ENCODE results near the gene NHERF1. TPM values are rescaled to one million over a fixed set of nuclear protein-coding genes. Genes with fewer than 3 reads are reported as not detected.

NHERF1 gene
- total and polyA plus RNA-seq, 2 of the 4 experiments (the other 2 are of a cell fraction) = 3.8 to 11.8 TPM

- Histone ChIP-seq H3K56ac (ENCODE audit: extremely low read depth, insufficient read depth, low read length) (no peak overlapping the region), H2AK5ac (ENCODE audit: low read depth, low read length) (no peak overlapping the region), H4K20me1 (ENCODE audit: insufficient read depth, low read length) (no peaks in the 10 kb centered on the region), H4K91ac (ENCODE audit: insufficient read depth, low read depth, low read length) (no peak overlapping the region), H3K14ac (replicated peaks; ENCODE audit: low read depth, low read length) (no peak overlapping the region), H4K8ac (ENCODE audit: low read depth in 2 of 2, low read length in 2 of 2) (no peak overlapping the region), H3K79me1 (ENCODE audit: low read depth in 1 of 2, low read length in 2 of 2) (no peaks in the 10 kb centered on the region), H3K4me3 (ENCODE audit: insufficient read depth, low read depth, low read length) (no peak overlapping the region), H2AK9ac (replicated peaks; ENCODE audit: low read depth, low read length, poor library complexity) (no peak overlapping the region), H3K4me1 (ENCODE audit: control insufficient read depth, insufficient read depth, low read length) (no peaks in the 10 kb centered on the region), H4K5ac (ENCODE audit: low read depth, low read length) (no peak overlapping the region), H3K9me1 (ENCODE audit: insufficient read depth, low read length) (no peaks in the 10 kb centered on the region), H2BK5ac (ENCODE audit: low read depth, low read length, poor library complexity, severe bottlenecking) (no peak overlapping the region), H3K4me2 (ENCODE audit: low read depth, low read length) (no peak overlapping the region), H3K27me3 (ENCODE audit: control insufficient read depth, insufficient read depth, low read length) (peaks cover 3% of the 10 kb centered on the region; the same call in 1 of the 2 replicates), H2BK20ac (ENCODE audit: low read depth, low read length) (no peak overlapping the region), H3K9ac (ENCODE audit: low read depth, low read length) (no peak overlapping the region), H3K4ac (ENCODE audit: low read depth, low read length) (no peak overlapping the region), H3K18ac (ENCODE audit: low read depth, low read length) (no peak overlapping the region), H3K23ac (ENCODE audit: low read depth, low read length) (no peak overlapping the region), H2BK15ac (ENCODE audit: low read depth, low read length) (no peak overlapping the region), H3K36me3 (ENCODE audit: control insufficient read depth, insufficient read depth, low read length) (no peaks in the 10 kb centered on the region), H2BK120ac (ENCODE audit: low read depth, low read length) (no peak overlapping the region), H3K27ac (ENCODE audit: insufficient read depth, low read length) (no peak overlapping the region), H3K9me3 (ENCODE audit: control insufficient read depth, insufficient read depth, low read length) (no peaks in the 10 kb centered on the region), H2AFZ (replicated peaks; ENCODE audit: low read length, poor library complexity) (no peak overlapping the region)
- intact Hi-C loops (cut with micrococcal nuclease) = no loop called here
- TF ChIP-seq NFE2L2 (IDR thresholded peaks at IDR 0.05; ENCODE audit: low read depth, low read length) (no peak), FOS (IDR thresholded peaks at IDR 0.05; ENCODE audit: low read depth, low read length) (no peak), CEBPB (IDR thresholded peaks at IDR 0.05; ENCODE audit: low read depth, low read length) (no peak), SMC3 (IDR thresholded peaks at IDR 0.05; ENCODE audit: low read depth, low read length) (no peak), RAD21 (IDR thresholded peaks at IDR 0.05; ENCODE audit: low read length) (no peak), BHLHE40 (IDR thresholded peaks at IDR 0.05; ENCODE audit: low read depth, low read length) (no peak), MAZ (IDR thresholded peaks at IDR 0.05; ENCODE audit: borderline replicate concordance, low read depth, low read length) (no peak), POLR2A (IDR thresholded peaks at IDR 0.05; ENCODE audit: low read depth, low read length) (no peak), RCOR1 (IDR thresholded peaks at IDR 0.05; ENCODE audit: insufficient replicate concordance, low read length) (no peak), MXI1 (IDR thresholded peaks at IDR 0.05; ENCODE audit: borderline replicate concordance, low read depth, low read length) (no peak), MAFK (IDR thresholded peaks at IDR 0.05; ENCODE audit: low read depth, low read length) (no peak), RFX5 (IDR thresholded peaks at IDR 0.05; ENCODE audit: low read depth, low read length) (no peak), CTCF (conservative IDR thresholded peaks at IDR 0.05; ENCODE audit: low read depth, low read length) (no peak), ELK1 (IDR thresholded peaks at IDR 0.05; ENCODE audit: borderline replicate concordance, low read depth, low read length) (no peak), CHD1 (IDR thresholded peaks at IDR 0.05; ENCODE audit: low read depth, low read length) (no peak), USF2 (IDR thresholded peaks at IDR 0.05; ENCODE audit: low read depth, low read length) (no peak)
- ChIA-PET POLR2A (ENCODE audit: unreplicated experiment) (no interaction called here), CTCF (no interaction called here)
- 25% methylated on average over 1 of the region's 4 CpGs; no CpG with 5 or more reads in 1 of the 2 experiments for WGBS, 2 experiments (ENCODE audit: extremely low coverage in 2 of 2, insufficient read length in 1 of 2)
- dilution Hi-C loops (cut with HindIII; ENCODE audit: low sequenced_read_pairs, unreplicated experiment) = no loop called here
- in situ Hi-C loops (cut with MboI; ENCODE audit: low sequenced_read_pairs) = no loop called here
- DNase-seq = no peak
- ATAC-seq (ENCODE audit: low read depth) = no peak
- no TSS peak for BruUV-seq (replicated peaks)
These were observed 27.9 kb upstream of the NHERF1 start for GRCh38 chr17:74720506-74720905.
